ES-I3 (cell line): Measurements from ENCODE around the gene NHLH1.

Source experiments
- H3K36me3 ChIP-seq: 2 replicates; pipeline ENCODE4 v1.6.1; 2013; ENCODE audit warnings: mild to moderate bottlenecking, low read length, control low read depth, moderate library complexity; ENCODE audit not compliant: insufficient read depth
- H3K4me1 ChIP-seq: 2 replicates; pipeline ENCODE4 v1.6.1; 2013; ENCODE audit warnings: mild to moderate bottlenecking, control low read depth, low read length; ENCODE audit not compliant: insufficient read depth
- H3K9ac ChIP-seq: 2 replicates; pipeline ENCODE4 v1.6.1; 2013; ENCODE audit warnings: low read depth, mild to moderate bottlenecking, low read length, moderate library complexity
- H3K9me3 ChIP-seq: 2 replicates; pipeline ENCODE4 v1.6.1; 2013; ENCODE audit warnings: mild to moderate bottlenecking, low read length, moderate library complexity; ENCODE audit not compliant: control insufficient read depth, insufficient read depth

The NHLH1 gene

DNA sequence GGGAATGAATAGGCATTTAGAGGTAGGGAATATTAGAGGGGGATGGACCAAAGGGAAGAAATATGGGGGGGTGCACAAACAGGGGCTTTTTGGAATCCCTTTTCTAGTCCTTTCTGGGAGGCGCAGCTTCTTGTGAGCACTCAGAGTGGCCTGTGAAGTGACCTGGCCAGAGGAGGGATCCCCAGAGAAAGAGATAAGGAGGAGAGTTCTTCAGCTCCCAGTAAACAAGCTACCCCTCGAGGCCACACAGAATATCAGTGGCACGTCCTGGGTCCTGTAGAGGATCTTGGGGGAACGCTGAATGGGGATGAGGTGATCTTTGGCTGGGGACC lies 52.9 kb downstream of the NHLH1 start:
- H3K9me3 ChIP-seq, result no peaks in the 10 kb centered on the region
- H3K4me1 ChIP-seq, result no peaks in the 10 kb centered on the region
- H3K36me3 ChIP-seq, result peaks cover 9% of the 10 kb centered on the region; the same call in 1 of the 2 replicates
- H3K9ac ChIP-seq, result no peak overlapping the region

DNA sequence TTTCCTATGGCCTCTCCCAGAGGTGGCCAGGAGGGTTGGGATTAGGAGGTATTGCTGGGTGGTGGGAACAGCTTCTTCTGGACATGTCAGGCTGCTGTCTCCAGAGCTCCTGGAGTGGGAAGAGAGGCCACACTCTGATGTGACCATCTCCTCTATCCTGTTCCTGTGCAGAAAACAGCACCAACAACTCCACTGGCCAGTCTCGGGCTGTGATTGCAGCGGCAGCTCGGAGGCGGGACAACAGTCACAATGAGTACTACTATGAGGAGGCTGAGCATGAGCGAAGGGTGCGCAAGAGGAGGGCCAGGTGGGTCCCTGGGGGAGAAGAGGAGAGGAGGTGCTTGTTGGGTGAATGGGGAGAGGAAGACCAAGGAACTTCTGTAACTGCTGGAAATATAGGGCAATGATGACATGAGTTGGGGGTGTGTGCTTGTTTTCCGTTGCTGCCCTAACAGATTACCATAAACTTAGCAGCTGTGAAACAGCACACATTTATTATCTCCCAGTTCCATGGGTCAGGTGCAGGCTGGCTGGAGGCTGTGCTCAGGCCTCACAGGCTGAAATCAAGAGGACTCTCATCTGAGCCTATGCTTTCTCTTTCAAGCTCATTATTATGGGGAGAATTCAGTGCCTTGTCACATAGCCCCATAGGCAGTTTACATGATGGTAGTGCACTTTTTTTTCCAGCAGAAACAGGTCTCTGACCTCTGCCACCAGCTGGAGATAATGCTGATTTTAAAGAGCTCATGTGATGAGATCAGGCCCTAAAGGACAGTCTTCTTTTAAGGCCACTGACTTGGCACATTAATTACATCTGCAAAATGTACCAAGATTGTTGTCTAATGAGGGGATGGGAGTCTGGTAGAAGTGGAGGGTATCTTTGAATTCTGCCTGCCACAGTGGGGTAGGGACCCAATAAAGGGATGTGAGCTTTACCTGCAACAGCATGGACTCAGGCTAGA lies 54.3 kb downstream of the NHLH1 start:
- no peaks in the 10 kb centered on the region for H3K9me3 ChIP-seq
- no peaks in the 10 kb centered on the region for H3K4me1 ChIP-seq
- H3K9ac ChIP-seq, result no peak overlapping the region
- H3K36me3 ChIP-seq, result peaks cover 11% of the 10 kb centered on the region; the same call in 1 of the 2 replicates

DNA sequence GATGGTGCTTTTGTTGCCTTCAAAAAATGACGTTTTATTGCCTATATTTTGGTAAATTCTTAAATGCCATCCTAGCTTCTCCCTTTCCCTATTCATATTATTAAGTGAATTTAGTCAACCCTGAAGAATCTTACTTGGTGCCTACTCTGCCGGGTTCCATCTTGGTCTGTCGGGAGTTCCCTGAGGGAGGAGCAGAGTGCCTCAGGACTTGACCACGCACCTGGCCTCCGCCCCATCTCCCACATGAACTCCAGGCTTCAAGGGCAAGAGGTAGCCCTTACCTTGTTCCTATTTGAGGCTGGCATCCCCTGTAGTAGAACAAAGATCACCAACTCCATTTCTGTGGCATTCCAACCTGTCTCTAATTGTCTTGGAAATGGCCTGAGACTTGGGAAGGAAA lies 55.0 kb downstream of the NHLH1 start:
- Histone ChIP-seq H3K36me3 (peaks cover 11% of the 10 kb centered on the region; the same call in 1 of the 2 replicates), H3K9ac (no peak overlapping the region), H3K9me3 (no peaks in the 10 kb centered on the region), H3K4me1 (no peaks in the 10 kb centered on the region)
